ENCODE results near the gene PRR23E.

DNA sequence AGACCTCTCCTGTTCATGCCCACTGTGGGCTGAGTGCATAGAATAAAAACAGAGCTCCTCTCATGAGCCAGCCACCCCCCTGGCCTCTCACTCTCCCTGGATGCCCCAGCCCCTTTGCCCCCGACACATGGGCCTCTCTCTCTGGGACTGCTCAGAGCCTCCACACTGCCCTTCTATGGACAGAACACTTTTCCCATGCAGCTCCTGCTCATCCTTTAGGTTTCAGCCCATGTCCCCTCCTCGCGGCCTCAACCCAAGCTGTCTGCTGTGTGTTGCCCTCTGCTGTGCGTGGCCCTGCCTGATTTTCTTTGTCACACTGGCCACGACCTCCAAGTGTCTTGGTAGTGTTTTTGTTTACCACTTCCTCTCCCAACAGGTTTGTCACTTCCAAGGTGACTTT lies 20.7 kb upstream of the PRR23E start:
- TF ChIP-seq TARDBP (IDR thresholded peaks at IDR 0.05) (no peak), CTBP1 (IDR thresholded peaks at IDR 0.05; ENCODE audit: borderline replicate concordance) (no peak), FOXM1 (IDR thresholded peaks at IDR 0.05; ENCODE audit: borderline replicate concordance) (no peak), FOXK2 (IDR thresholded peaks at IDR 0.05) (no peak)
